Stimulated activated CD8-positive, alpha-beta memory T cell treated with anti-CD3 and anti-CD28 coated beads, Interleukin-12 subunit alpha, Interleukin-12 subunit beta, amount 100 ng/mL, for 24 hours (primary cell): ENCODE results near the gene CFAP46.
"Not testable (repeated sequence)": the region's sequence is repeated elsewhere in the genome, so short reads cannot be mapped to it uniquely, and the experiment has no call there.

Experiments used
- DNase-seq: peaks from one replicate; pipeline ENCODE4 v3.0.0-alpha.2; 2020; ENCODE audit errors: extremely low read depth

CFAP46 gene

GRCh38 chr10:132979491-132980425, 37.4 kb upstream of the CFAP46 start:
- DNase-seq = no peak

GRCh38 chr10:132978542-132978941, 36.2 kb upstream of the CFAP46 start:
- no peak for DNase-seq

- no peak for DNase-seq
Measured at GRCh38 chr10:132977807-132978206, 35.4 kb upstream of the CFAP46 start.

DNA sequence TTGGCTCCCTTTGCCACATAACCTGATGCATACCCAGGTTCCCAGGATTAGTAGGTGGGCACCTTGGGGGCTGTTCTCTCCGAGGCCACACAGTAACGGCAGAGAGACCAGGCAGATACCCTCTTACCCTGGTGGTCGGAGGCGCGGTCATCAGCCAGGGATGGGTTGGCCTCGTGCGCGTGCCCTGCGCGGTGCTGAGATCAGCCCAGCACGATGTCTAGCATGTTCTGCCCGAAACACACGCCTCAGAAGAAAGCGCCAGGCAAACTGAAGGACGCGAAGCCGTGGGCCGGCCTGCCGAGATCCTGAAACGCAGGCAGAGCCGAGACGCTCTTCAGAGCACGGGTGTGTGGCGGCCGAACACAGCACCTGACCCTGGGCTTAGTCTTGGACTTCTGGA, 34.7 kb upstream of the CFAP46 start:
- no peak for DNase-seq

- no peak for DNase-seq
Measured at GRCh38 chr10:132975831-132976682, 33.7 kb upstream of the CFAP46 start.

DNA sequence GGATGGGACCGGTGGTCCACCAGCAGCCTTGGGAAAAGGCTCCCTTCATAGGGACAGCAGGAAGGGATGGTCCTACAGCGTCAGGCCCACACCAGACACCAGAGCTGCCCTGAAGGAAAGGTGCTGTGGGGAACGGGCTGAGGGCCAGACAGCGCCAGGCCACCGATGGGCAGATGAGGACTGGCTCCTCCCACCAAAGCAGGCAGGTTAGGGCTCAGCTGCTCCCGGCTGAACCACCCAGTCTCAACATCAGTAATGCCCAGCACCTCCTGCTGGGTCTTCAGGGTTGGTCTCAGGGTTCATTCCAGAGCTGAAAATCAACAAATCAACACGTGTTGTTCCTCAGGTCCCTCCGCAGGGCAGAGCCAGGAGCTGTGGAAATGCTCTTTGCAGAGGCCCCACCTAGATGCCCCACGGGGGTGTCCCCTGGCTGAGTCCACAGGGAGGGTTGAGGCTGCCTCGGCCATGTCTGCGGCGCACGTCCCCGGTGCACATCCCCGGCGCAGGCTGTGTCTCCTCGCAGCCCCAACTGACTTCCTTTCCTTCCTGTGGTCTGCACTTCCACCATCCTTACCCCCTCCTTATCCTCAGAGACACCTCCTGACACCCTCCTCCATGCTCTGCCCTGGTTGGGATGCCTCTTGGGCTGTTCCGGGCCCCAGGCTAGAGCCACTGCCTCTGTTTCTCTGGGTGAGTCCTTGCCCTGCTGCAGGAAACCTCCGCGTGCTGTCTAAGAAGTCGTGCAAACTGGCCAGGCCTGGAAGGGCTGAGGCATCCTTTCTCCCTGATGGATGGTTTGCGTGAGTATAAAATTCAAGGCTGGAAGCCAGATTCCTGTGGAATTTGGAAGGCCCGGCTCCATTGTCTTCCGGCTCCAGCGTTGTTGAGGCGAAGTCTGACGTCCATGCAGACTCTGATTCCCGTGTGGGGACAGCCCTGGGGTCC, 32.8 kb upstream of the CFAP46 start:
- no peak for DNase-seq

DNA sequence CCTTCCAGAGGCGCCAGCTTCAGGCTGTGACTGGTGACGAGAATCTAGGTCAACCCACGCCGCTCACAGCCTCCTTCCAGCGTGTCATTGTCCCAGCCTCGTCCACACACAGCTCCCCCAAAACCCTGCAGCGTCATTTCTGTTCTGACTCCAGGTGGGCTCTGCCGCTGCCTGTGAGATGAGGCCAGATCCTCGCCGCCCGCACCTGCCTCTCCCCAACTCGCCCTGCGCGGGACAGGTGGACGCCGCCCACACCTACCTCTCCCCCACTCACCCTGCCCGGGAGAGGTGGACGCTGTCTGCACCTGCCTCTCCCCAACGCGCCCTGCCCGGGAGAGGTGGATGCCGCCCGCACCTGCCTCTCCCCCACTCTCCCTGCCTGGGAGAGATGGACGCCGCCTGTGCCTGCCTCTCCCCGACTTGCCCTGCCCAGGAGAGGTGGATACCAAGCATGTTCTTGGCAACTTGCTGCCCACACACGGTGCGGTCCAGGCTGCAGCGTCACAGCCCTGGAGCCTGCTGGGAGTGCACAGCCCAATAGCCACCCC, 32.0 kb upstream of the CFAP46 start:
- no peak for DNase-seq

- no peak for DNase-seq
Measured at GRCh38 chr10:132973903-132974241, 31.5 kb upstream of the CFAP46 start.

- no peak for DNase-seq
Measured at GRCh38 chr10:132972986-132973902, 30.9 kb upstream of the CFAP46 start.

GRCh38 chr10:132972149-132972985, 30.0 kb upstream of the CFAP46 start:
- no peak for DNase-seq

GRCh38 chr10:132971448-132972148, 29.2 kb upstream of the CFAP46 start:
- DNase-seq = no peak

DNA sequence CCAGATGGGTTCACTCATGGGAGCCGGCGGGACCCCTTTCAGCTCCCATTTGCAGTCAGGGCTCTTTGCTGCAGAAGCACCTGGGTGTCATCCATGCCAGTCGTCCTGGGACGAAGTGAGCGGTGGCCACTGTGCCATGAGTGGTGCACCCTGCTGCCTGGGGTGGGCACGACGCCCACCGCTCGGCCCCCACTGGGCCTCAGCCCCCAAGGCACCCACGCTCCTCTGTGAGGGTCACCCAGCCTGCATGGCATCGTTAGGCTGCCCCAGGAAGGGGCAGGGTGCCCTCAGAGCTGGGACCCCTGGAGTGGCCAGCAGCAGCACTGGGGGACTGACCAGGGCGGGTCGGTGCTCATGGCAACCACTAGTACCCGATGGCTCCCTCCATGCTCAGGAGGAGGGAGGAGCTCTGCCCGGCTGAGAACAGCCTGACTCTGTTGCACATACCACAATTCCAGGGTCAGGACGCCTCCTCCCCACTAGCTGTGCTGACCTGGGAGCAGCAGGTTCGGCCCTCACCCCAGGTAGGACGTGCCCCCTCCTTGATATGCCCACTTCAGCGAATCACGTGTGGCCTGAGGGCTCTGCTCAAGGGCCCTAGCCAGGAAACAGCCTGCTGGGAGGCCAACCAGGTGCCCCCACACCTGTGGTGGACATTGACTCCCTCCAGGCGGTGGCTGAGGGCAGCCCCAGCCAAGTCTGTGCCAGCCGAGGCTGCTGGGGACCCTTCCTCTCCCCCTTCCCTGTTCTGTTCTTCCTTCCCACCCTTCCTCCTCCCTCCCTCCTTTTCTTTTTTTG, 28.5 kb upstream of the CFAP46 start:
- no peak for DNase-seq

- no peak for DNase-seq
Measured at GRCh38 chr10:132967540-132967939, 25.2 kb upstream of the CFAP46 start.

- no peak for DNase-seq
Measured at GRCh38 chr10:132965411-132966057, 23.2 kb upstream of the CFAP46 start.

DNA sequence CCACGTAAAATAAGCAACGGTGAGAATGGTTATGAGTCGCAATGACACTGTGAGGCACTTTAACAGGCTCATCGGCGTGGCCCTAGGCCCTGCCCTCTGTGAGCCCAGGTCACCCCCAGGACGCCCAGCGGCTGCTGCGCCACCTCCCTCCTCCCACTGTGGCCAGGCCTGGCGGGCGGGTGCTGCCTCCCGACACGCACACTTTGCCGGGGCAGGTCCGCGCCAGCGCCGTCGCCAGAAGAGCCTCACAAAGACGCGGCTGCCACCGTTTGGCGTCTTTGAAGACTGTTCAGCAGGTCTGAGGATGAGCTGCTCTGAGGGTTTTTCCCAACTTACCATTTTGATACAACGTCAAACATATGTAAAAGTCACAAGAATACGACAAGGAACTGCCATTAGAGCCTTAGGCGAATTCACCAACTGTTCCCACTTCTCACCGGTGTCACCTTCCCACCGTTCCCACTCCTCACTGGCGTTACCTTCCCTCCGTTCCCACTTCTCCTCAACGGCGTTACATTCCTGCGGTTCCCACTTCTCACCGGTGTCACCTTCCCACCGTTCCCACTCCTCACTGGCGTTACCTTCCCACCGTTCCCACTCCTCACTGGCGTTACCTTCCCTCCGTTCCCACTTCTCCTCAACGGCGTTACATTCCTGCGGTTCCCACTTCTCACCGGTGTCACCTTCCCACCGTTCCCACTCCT, 22.5 kb upstream of the CFAP46 start:
- not testable (repeated sequence) for DNase-seq

GRCh38 chr10:132964231-132964630, 21.9 kb upstream of the CFAP46 start:
- DNase-seq = no peak
